ENCODE results near the gene UBE3A.

The UBE3A gene

GRCh38 chr15:25368850-25369249, 70.0 kb downstream of the UBE3A start:
- H3K9me3 ChIP-seq (ENCODE audit: severe bottlenecking): no peaks in the 10 kb centered on the region
- no peak for DNase-seq
- no peak overlapping the region for H3K4me3 ChIP-seq (ENCODE audit: low read depth, low read length)
- peaks cover 27% of the 10 kb centered on the region for H3K36me3 ChIP-seq
- no peaks in the 10 kb centered on the region for H3K27me3 ChIP-seq (ENCODE audit: insufficient read depth, low read depth, severe bottlenecking)
- no peak for TF ChIP-seq CTCF (IDR thresholded peaks at IDR 0.05; ENCODE audit: low read depth, low read length)
- H3K27ac ChIP-seq: no peak overlapping the region

- Histone ChIP-seq H3K4me3 (ENCODE audit: low read depth, low read length) (no peak overlapping the region), H3K36me3 (peaks cover 15% of the 10 kb centered on the region)
- no peak for TF ChIP-seq CTCF (IDR thresholded peaks at IDR 0.05; ENCODE audit: low read depth, low read length)
These were observed 72.8 kb downstream of the UBE3A start for GRCh38 chr15:25366058-25366457.

GRCh38 chr15:25362545-25362944, 76.3 kb downstream of the UBE3A start:
- Histone ChIP-seq H3K36me3 (peaks cover 12% of the 10 kb centered on the region), H3K4me3 (ENCODE audit: low read depth, low read length) (no peak overlapping the region), H3K27me3 (ENCODE audit: insufficient read depth, low read depth, severe bottlenecking) (no peaks in the 10 kb centered on the region), H3K27ac (no peak overlapping the region), H3K9me3 (ENCODE audit: severe bottlenecking) (no peaks in the 10 kb centered on the region)
- no peak for TF ChIP-seq CTCF (IDR thresholded peaks at IDR 0.05; ENCODE audit: low read depth, low read length)
- DNase-seq: no peak

More at GRCh38 chr15:25366058-25366457, 72.8 kb downstream of the UBE3A start:
- H3K9me3 ChIP-seq (ENCODE audit: severe bottlenecking): no peaks in the 10 kb centered on the region
- H3K27me3 ChIP-seq (ENCODE audit: insufficient read depth, low read depth, severe bottlenecking): no peaks in the 10 kb centered on the region
- H3K27ac ChIP-seq: no peak overlapping the region
- DNase-seq: no peak

GRCh38 chr15:25347707-25348106, 91.1 kb downstream of the UBE3A start:
- DNase-seq: no peak
- TF ChIP-seq CTCF (IDR thresholded peaks at IDR 0.05; ENCODE audit: low read depth, low read length): no peak
- Histone ChIP-seq H3K27ac (no peak overlapping the region), H3K27me3 (ENCODE audit: insufficient read depth, low read depth, severe bottlenecking) (no peaks in the 10 kb centered on the region), H3K4me3 (ENCODE audit: low read depth, low read length) (no peak overlapping the region), H3K9me3 (ENCODE audit: severe bottlenecking) (no peaks in the 10 kb centered on the region), H3K36me3 (peaks cover 15% of the 10 kb centered on the region)

- H3K36me3 ChIP-seq: peaks cover 9% of the 10 kb centered on the region
These were observed 92.5 kb downstream of the UBE3A start for GRCh38 chr15:25346371-25346770.

More at GRCh38 chr15:25346371-25346770, 92.5 kb downstream of the UBE3A start:
- H3K27ac ChIP-seq: no peak overlapping the region
- DNase-seq: no peak
- no peak overlapping the region for H3K4me3 ChIP-seq (ENCODE audit: low read depth, low read length)
- no peak for TF ChIP-seq CTCF (IDR thresholded peaks at IDR 0.05; ENCODE audit: low read depth, low read length)
- H3K27me3 ChIP-seq (ENCODE audit: insufficient read depth, low read depth, severe bottlenecking): no peaks in the 10 kb centered on the region
- H3K9me3 ChIP-seq (ENCODE audit: severe bottlenecking): no peaks in the 10 kb centered on the region

All from WERI-Rb-1 (cell line).